Esophagus squamous epithelium (tissue), 4 donors: ENCODE results near the gene AMMECR1.

Experiments
- CTCF ChIP-seq, 6 experiments: fragments of 450-650 bp in 4 of 6; fragments of 200-600 bp in 2 of 6; sonication (generic) in 2 of 6; IDR thresholded peaks; one replicate each; pipeline ENCODE4 v1.5.1; 2016 to 2019; ENCODE audit warnings: antibody characterized with exemption in 6 of 6, mild to moderate bottlenecking in 4 of 6, moderate library complexity in 4 of 6
- POLR2A ChIP-seq, 4 donors: fragments of 450-650 bp; IDR thresholded peaks; one replicate each; pipeline ENCODE4 v1.6.1; 2017; ENCODE audit warnings: antibody characterized with exemption in 4 of 4, mild to moderate bottlenecking in 4 of 4, moderate library complexity in 3 of 4

- TF ChIP-seq CTCF (IDR thresholded peaks at IDR 0.05) = no peak
- no peak for TF ChIP-seq POLR2A (IDR thresholded peaks at IDR 0.05)
Observed at GRCh38 chrX:110258552-110258951, 59.3 kb downstream of the AMMECR1 start.
